Posterior vena cava (tissue), 2 donors: Measurements from ENCODE around the gene CEACAM7. TPM values are rescaled to one million over a fixed set of nuclear protein-coding genes. Genes with fewer than 3 reads are reported as not detected.
A peak's percentile ranks its signal among the peaks of the same experiment; 100 is the strongest.
"Not testable (repeated sequence)": the region's sequence is repeated elsewhere in the genome, so short reads cannot be mapped to it uniquely, and the experiment has no call there.

Experiments
- DNase-seq: peaks from one replicate; pipeline ENCODE4 v3.0.0-alpha.2; 2020; ENCODE audit warnings: low spot score
- intact Hi-C, 2 donors: fragments of 100-400 bp; cut with DNase I; formaldehyde crosslinking; loops; one replicate each; pipeline versions ENCODE4 v1.14.1 to v1.14.2; 2022 to 2023
- long read RNA-seq, 2 donors: library from polyadenylated mRNA; unstranded; transcript quantifications; one replicate each; pipeline ENCODE4 v2.0.0, GENCODE V29; 2020 to 2021
- total RNA-seq, 2 donors: library from RNA; stranded (reverse); fragmentation: NEBNext Ultra II Directional; extraction: Animal tissue kit (Norgen Biotek cat#: 25700); gene quantifications; one replicate each; pipeline ENCODE4 v1.2.1, GENCODE V29; 2021
- donor health status: DM: yes; HTN: yes; CAD: no.
- donor health status: DM: yes; HTN: yes; CAD: no.

The CEACAM7 gene
- total RNA-seq, result not detected
- long read RNA-seq, donor 1, partial matches to known transcripts, result 0 of 1 reads
- long read RNA-seq, donor 1, other reads (novel, unspliced or antisense), result 1 of 1 reads
- long read RNA-seq, donor 2, result 0 reads

DNA sequence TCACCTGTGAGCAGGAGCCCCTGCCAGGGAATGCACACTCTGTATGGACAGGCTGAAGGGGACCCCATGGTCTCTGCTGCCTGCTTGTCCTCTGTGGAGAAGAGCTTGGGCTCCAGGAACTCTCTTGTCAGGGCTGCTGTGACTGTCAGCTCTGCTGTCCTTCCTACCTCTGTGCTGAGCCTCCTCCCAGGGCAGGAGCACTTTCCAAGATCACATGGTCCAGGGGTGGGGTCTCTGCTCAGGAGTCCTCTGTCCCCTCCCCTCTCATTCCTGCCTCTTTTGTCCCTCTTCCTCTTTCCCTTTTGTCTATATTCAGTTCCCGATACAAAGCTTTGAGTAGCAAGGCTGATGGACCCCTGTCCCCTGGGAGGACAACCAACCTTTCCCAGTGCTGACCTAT lies at the start of gene CEACAM7:
CEACAM7 (minus strand) TSS at position 173 of the 400 bp plus-strand sequence; CDS start at position 68, 105 bp downstream.
- intact Hi-C loops, result no loop called here
- DNase-seq, result peak; percentile 48

DNA sequence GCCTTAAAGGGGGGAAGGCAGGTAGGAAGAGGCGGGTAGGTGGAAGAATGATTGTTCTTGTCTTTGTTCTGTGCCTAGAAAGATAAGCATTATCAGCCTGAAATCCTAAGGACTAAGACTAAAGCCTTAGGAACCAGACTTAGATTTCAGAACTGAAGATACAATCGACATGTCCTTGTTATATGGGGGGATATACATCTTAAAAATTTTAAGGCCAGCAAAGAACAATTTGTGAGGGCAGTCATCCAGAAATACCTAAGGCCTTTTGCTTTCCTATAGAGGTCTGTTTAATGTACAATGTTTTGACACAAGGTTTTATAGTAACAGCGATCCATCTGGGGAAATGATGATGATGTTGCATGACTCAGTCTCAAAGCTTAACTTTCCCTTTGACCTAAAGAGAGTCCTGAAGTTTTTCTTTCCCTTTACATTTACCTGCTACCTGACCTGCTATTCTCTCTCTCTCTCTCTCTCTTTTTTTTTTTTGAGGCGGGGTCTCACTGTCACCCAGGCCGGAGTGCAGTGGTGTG lies 47.1 kb upstream of the CEACAM7 start:
- intact Hi-C loops, result no loop called here
- no peak for DNase-seq

DNA sequence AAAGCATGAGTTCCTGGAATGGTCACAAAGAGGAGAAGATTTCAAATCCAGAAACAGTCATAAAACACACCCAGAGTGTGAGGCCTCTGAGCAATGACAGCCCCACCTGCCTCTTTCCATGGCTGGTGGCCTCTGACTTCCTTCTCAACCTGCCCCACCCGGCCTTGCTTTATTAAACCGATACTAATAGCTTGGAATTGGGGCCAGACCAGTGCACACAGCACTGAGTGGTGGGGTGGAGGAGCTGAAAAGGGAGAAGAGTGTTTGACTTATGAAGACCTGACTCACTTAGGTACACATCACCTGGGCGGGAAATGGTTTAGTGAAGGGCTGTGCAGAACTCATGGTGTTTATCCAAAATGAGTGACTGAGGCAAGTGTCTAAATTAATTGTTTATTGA lies 46.5 kb upstream of the CEACAM7 start:
- intact Hi-C loops, result no loop called here
- DNase-seq, result no peak

DNA sequence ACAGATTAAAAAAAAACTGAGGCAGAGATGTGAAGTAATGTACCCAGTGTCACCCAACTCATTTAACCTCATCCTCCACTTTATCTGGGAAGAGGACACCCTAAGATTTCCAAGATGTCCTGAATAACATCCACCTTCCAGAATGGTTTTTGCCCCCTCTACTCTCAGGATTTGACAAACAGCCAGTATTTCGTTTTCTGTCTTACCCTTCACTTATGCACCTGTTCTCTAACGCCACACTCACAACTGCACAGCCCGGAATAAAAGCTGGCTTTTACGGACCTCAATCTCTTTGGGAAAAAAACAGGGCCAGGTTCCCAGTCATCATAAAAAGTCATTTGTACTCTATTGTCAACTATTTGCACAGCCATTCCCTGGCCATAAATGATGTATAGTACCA lies 46.1 kb upstream of the CEACAM7 start:
- intact Hi-C loops, result no loop called here
- no peak for DNase-seq

DNA sequence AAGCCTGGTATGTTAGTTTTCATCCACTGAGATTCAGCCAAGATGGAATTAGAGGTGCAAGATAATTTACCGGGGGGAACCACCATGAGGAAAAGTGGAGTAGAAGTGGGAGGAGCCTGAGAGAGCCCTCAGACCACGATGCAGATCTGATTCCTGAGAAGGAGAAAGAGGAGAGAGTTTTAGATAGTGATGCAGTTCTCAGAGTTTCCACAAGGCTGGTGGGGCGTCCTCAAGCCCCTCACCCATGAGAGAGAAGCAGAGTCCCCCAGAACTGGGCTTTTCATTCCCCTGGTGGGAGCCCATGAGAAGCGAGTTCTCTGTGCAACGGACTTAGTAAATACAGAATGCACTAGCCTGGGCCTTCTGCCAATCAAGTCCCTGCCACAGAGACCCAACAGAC lies 38.4 kb upstream of the CEACAM7 start:
- intact Hi-C loops, result no loop called here
- no peak for DNase-seq

DNA sequence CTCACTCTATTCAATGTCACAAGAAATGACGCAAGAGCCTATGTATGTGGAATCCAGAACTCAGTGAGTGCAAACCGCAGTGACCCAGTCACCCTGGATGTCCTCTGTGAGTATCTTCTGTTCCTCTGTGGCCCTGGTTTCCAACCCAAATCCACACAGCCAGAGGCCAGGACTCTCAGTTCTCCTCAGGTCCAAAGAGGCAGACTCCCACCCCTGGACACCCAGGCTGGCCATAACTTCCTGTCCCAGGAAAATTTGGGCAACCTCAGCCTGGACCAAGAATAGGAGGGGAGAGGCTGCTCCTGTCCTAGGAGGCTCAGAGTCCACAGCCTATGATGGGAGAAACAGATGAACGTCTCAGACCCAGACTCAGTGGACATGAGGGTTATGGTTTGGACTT lies 32.0 kb upstream of the CEACAM7 start:
- intact Hi-C loops, result no loop called here
- no peak for DNase-seq

DNA sequence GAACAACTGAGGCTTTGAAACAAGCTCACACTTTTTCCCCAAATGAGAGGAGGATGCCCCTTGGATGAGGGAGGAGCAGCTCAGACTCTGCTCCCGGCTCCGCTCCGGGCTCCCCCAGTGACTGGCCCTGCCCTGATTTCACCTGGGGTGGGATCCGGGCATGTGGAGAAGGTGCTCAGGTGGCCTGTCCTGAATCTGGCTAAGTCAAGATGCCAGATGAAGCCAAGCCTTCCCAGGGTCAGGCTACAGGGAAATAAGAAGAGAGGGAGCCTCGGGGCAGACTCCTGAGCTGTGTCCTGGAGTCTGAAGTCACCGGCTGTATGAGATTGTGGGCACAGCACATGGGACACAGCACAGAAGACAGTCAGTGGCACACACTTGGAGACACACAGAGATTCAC lies 30.7 kb upstream of the CEACAM7 start:
- intact Hi-C loops, result no loop called here
- no peak for DNase-seq

DNA sequence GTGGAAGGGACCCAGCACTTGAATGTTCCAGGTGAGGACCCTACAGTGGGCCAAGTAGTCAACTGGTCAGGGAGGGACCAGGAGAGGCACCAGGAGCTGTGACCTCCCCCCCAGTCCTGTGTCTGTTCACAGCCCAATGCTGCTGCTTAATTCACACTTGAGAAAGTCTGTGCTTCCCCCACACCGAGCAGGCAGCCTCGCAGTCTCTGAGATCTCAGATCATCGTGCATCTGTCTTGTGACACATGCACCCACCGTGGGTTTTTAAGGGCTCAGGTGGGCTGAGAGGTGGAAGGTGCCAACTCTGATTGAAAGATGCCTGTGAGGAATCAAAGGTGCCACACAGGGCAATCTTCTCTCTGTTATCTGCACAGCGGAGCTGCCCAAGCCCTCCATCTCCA lies 26.5 kb upstream of the CEACAM7 start:
- intact Hi-C loops, result no loop called here
- peak; percentile 62 for DNase-seq

DNA sequence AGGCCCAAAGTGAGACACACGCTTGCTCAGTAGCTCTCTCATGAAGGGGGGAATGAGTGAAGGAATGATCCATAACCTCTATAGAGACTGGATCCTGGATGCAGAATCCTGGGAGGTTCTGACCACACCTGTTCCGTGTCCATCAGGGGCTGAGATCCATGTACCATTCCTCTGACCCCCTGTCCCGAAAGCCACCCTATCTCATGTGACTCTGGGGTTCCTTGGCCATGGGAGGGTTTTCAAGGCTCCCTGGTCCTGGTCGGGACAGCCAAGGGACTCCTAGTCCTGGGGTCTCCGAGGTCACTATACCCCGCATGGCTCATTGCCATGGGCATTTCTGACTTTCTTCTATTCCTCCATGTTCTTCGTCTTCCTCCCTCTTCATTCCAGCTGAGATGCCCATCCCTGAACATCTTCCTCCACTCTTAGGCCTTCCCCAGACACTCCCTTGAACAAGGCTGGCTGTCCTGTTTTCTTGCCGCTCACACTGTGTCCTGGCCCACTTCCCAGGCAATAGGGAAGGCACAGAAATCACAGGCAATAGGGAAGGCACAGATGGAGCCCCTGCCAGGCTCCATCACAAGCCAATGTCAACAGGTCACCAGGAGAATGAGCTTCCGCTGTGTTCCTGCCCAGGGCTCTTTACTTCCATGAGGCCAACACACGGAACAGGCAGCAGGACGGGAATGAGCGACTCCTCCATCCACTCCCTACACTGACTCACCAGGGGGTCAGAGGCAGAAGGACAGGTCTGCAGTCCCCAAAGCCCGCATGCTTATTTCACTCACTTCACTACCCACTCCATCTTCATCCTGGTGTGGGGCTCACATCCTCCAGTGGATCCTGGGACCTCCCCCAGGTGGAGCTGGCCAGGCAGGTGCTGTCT lies 23.5 kb upstream of the CEACAM7 start:
- DNase-seq, result peak; percentile 17
- intact Hi-C loops, result no loop called here

DNA sequence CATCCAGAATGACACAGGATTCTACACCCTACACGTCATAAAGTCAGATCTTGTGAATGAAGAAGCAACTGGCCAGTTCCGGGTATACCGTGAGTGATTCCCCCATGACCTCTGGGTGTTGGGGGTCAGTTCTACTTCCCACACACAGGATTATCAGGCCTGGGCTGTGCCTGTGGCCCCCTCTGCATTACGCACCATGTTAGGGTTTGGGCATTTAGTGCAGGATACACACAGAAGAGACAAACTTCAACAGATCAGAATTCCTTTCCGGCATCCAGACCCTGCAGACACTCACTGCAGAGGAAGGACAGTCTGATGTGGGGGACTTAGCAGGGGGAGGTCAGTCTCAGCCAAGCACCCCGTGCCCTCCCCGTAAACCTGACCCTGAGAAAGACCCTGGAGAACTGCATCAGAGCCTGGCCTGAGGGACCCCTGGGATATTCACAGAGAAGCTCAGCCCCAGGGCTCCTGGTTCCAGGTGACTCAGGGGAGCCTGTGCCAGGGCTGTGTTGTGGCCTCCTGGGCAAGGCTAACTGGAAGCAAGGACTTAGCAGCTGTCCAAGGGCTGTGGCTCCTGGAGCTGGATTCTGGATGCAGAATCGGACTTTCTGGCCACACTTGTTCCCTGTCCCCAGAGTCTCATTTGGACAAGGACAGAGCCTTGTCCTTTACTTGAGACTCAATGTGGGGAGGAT lies 22.0 kb upstream of the CEACAM7 start:
- DNase-seq, result peak; percentile 57
- intact Hi-C loops, result no loop called here

DNA sequence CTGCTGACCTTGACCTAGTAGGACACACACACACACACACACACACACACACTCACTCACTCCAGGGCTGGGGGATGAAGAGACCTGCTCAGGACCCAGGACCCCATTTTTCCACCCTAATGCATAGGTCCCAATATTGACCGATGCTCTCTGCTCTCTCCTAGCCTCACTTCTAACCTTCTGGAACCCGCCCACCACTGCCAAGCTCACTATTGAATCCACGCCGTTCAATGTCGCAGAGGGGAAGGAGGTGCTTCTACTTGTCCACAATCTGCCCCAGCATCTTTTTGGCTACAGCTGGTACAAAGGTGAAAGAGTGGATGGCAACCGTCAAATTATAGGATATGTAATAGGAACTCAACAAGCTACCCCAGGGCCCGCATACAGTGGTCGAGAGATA lies 21.4 kb upstream of the CEACAM7 start:
- peak; percentile 49 for DNase-seq
- intact Hi-C loops, result not testable (repeated sequence)

DNA sequence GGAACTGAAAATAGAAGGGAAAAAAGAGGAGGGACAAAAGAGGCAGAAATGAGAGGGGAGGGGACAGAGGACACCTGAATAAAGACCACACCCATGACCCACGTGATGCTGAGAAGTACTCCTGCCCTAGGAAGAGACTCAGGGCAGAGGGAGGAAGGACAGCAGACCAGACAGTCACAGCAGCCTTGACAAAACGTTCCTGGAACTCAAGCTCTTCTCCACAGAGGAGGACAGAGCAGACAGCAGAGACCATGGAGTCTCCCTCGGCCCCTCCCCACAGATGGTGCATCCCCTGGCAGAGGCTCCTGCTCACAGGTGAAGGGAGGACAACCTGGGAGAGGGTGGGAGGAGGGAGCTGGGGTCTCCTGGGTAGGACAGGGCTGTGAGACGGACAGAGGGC lies 20.4 kb upstream of the CEACAM7 start, which contains the start of gene CEACAM5:
CEACAM5 (plus strand) TSS at position 146 of the 400 bp plus-strand sequence; CDS start at position 252, 106 bp downstream.
- DNase-seq, result no peak
- intact Hi-C loops, result no loop called here

DNA sequence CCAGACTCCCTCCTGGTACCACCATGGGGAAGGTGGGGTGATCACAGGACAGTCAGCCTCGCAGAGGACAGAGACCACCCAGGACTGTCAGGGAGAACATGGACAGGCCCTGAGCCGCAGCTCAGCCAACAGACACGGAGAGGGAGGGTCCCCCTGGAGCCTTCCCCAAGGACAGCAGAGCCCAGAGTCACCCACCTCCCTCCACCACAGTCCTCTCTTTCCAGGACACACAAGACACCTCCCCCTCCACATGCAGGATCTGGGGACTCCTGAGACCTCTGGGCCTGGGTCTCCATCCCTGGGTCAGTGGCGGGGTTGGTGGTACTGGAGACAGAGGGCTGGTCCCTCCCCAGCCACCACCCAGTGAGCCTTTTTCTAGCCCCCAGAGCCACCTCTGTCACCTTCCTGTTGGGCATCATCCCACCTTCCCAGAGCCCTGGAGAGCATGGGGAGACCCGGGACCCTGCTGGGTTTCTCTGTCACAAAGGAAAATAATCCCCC lies 19.9 kb upstream of the CEACAM7 start:
- DNase-seq, result peak; percentile 70
- intact Hi-C loops, result no loop called here

DNA sequence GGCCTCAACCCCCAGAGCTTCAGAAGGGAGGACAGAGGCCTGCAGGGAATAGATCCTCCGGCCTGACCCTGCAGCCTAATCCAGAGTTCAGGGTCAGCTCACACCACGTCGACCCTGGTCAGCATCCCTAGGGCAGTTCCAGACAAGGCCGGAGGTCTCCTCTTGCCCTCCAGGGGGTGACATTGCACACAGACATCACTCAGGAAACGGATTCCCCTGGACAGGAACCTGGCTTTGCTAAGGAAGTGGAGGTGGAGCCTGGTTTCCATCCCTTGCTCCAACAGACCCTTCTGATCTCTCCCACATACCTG lies 19.4 kb upstream of the CEACAM7 start:
- DNase-seq, result no peak
- intact Hi-C loops, result no loop called here

DNA sequence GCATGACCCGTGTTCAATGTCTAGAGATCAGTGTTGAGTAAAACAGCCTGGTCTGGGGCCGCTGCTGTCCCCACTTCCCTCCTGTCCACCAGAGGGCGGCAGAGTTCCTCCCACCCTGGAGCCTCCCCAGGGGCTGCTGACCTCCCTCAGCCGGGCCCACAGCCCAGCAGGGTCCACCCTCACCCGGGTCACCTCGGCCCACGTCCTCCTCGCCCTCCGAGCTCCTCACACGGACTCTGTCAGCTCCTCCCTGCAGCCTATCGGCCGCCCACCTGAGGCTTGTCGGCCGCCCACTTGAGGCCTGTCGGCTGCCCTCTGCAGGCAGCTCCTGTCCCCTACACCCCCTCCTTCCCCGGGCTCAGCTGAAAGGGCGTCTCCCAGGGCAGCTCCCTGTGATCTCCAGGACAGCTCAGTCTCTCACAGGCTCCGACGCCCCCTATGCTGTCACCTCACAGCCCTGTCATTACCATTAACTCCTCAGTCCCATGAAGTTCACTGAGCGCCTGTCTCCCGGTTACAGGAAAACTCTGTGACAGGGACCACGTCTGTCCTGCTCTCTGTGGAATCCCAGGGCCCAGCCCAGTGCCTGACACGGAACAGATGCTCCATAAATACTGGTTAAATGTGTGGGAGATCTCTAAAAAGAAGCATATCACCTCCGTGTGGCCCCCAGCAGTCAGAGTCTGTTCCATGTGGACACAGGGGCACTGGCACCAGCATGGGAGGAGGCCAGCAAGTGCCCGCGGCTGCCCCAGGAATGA lies 18.9 kb upstream of the CEACAM7 start:
- DNase-seq, result peak; percentile 83
- intact Hi-C loops, result no loop called here

DNA sequence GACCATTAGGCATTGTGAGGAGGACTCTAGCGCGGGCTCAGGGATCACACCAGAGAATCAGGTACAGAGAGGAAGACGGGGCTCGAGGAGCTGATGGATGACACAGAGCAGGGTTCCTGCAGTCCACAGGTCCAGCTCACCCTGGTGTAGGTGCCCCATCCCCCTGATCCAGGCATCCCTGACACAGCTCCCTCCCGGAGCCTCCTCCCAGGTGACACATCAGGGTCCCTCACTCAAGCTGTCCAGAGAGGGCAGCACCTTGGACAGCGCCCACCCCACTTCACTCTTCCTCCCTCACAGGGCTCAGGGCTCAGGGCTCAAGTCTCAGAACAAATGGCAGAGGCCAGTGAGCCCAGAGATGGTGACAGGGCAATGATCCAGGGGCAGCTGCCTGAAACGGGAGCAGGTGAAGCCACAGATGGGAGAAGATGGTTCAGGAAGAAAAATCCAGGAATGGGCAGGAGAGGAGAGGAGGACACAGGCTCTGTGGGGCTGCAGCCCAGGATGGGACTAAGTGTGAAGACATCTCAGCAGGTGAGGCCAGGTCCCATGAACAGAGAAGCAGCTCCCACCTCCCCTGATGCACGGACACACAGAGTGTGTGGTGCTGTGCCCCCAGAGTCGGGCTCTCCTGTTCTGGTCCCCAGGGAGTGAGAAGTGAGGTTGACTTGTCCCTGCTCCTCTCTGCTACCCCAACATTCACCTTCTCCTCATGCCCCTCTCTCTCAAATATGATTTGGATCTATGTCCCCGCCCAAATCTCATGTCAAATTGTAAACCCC lies 17.5 kb upstream of the CEACAM7 start:
- DNase-seq, result peak; percentile 66
- intact Hi-C loops, result no loop called here

DNA sequence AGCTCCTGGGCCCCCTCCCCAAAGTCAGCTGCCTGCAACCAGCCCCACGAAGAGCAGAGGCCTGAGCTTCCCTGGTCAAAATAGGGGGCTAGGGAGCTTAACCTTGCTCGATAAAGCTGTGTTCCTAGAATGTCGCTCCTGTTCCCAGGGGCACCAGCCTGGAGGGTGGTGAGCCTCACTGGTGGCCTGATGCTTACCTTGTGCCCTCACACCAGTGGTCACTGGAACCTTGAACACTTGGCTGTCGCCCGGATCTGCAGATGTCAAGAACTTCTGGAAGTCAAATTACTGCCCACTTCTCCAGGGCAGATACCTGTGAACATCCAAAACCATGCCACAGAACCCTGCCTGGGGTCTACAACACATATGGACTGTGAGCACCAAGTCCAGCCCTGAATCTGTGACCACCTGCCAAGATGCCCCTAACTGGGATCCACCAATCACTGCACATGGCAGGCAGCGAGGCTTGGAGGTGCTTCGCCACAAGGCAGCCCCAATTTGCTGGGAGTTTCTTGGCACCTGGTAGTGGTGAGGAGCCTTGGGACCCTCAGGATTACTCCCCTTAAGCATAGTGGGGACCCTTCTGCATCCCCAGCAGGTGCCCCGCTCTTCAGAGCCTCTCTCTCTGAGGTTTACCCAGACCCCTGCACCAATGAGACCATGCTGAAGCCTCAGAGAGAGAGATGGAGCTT lies 15.7 kb upstream of the CEACAM7 start:
- intact Hi-C loops, result no loop called here

DNA sequence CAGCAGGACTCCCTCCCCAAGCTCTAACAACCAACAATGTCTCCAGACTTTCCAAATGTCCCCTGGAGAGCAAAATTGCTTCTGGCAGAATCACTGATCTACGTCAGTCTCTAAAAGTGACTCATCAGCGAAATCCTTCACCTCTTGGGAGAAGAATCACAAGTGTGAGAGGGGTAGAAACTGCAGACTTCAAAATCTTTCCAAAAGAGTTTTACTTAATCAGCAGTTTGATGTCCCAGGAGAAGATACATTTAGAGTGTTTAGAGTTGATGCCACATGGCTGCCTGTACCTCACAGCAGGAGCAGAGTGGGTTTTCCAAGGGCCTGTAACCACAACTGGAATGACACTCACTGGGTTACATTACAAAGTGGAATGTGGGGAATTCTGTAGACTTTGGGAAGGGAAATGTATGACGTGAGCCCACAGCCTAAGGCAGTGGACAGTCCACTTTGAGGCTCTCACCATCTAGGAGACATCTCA lies 14.1 kb upstream of the CEACAM7 start:
- no peak for DNase-seq
- intact Hi-C loops, result no loop called here

More for the DNA sequence above, 15.7 kb upstream of the CEACAM7 start:
- DNase-seq, result peak; percentile 64
